Suppressor macrophage treated with lipopolysaccharide for 1 hour (primary cell): ENCODE data around the gene NEDD9.

Experiments
- DNase-seq, 3 donors: peaks; one replicate each; pipeline ENCODE4 v3.0.0-alpha.2; 2020 to 2022

Gene NEDD9

DNA sequence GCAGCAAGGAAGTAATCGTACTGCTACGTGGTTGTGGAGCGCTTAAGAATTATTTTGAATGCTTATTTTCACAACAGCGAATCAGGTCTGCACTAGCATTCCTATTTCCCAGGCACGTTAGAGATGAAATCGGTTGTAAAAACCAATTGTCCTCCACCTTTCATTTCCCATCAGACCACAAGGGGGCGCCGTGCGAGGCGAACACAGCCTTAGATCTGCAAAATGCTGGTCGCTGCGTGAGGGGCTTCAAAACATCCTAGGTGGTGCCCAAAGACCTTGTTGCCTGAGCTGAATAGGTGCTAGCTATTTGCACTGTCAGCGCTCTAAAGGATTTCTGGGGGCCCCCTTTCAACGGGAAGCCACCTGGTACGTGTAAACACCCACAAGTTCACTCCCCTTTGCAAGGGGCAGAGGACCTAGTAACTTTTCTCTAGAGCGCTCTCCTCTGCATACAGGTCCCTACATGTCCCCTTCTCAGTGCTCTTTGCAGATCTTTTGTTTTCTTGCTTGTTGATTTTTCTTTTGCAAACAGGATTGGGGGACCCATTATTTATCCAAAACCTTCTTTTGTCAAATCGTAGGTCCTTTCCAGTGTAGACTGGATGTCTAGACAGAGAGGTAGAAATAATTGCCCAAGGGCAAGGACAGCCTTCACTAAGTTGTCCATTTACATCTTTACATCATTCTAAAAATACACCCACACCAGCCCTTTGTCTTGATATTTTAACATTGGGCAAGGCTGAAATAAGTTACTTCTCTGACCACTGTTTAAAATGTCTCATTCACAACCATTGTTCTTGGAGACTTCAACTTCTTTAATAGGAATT is 59.8 kb downstream of the NEDD9 start:
- peak; percentile 62 to 83 (median 76) for DNase-seq

DNA sequence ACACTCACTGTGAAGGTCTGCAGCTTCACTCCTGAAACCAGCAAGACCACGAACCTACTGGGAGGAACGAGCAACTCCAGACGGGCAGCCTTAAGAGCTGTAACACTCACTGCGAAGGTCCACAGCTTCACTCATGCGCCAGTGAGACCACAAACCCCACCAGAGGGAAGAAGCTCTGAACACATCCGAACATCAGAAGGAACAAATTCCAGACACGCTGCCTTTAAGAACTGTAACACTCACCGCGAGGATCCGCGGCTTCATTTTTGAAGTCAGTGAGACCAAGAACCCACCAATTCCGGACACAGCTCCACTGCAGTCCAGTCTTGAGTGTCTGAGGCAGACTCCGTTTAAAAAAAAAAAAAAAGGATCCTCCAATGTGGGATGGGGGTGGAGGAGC is 60.5 kb downstream of the NEDD9 start:
- DNase-seq, result no peak

DNA sequence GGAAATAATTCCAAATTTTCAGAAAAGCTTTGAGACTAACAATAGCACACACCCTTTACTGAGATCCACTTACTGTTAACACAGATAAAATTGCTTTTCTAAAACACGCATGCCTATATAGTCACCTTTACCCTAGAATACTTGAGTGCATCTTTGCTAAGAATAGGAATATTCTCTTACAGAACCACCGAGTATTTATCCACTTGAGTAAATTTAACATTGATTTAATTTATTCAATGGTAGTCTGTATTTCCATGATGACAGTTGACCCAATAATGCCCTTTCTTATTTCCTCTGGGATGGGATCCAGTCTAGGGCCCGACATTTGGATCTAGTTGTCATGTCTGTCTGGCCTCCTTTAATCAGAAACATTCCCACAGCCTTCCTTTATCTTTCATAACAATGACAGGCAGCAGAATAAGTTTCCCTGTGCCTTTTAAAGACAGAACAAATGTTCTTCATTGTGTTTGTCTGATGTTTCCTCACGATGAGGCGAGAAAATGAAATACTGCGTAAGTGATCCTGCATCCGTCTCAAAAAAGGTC is 64.3 kb downstream of the NEDD9 start:
- DNase-seq, result no peak

GRCh38 chr6:11166948-11167347 is 65.5 kb downstream of the NEDD9 start:
- DNase-seq, result no peak

GRCh38 chr6:11164717-11165646 is 67.5 kb downstream of the NEDD9 start:
- DNase-seq, result no peak

GRCh38 chr6:11163932-11164331 is 68.5 kb downstream of the NEDD9 start:
- no peak for DNase-seq

DNA sequence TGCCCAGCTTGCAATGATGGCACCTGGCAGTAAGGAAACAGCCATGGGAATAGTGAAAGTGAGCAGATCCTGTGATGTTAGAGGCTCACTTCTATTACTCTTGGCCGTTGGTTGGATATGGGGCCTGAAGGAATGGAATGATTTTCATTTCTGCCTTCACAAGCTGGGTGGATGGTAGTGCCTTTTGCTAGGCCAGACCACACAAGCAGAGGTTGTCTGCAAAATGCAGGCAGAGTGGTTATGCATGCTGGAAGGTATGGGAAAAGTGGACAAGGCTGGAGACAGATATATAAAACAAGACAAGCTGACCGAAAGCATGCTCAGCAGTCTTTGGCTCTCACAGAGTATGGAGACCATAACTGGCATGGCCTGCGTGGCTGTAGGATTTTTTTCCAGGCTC is 70.2 kb downstream of the NEDD9 start:
- no peak for DNase-seq

GRCh38 chr6:11161031-11161956 is 71.2 kb downstream of the NEDD9 start:
- DNase-seq, result no peak

GRCh38 chr6:11160199-11160598 is 72.3 kb downstream of the NEDD9 start:
- DNase-seq, result peak in 1 of 3 donors; percentile 12

- no peak for DNase-seq
Measured at GRCh38 chr6:11155589-11155988, 76.9 kb downstream of the NEDD9 start.

GRCh38 chr6:11153447-11153846 is 79.0 kb downstream of the NEDD9 start:
- no peak for DNase-seq

GRCh38 chr6:11152581-11152980 is 79.9 kb downstream of the NEDD9 start:
- no peak for DNase-seq

- DNase-seq, result no peak
Measured at GRCh38 chr6:11151488-11151887, 81.0 kb downstream of the NEDD9 start.

GRCh38 chr6:11149551-11149950 is 82.9 kb downstream of the NEDD9 start:
- DNase-seq, result no peak

DNA sequence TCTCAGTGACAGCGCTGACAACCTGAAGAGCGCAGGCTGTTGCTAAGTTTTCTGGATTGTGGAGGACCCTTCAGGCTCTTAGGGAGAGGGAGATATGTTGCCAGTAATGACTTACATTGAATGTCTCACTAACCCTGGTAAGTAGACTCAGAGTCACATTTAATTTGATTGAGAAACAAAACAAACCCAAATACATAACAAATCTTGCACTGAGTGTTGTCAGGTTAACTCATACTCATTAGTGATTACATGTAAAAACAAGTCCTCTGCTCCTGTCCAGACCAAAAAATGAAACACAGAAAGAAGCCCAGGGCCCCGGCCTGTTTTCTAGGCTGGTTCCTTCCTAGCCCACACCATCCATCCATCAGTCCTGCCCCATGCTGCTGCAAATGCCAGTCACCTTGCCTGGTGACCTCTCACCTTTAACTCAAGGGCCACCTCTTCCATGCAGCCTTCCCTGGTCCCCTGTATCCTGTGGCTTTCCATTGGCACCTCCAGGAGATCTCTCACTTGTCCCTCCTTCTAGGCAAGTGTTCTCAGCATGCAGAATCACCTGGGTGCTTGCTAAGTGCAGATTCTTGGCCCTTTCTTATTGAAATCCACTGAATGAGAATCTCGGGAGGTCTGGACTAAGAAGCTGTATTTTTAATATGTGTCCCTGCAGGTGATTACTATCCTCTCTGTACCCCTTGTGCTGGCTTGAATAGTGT is 86.2 kb downstream of the NEDD9 start:
- no peak for DNase-seq

GRCh38 chr6:11144393-11144851 is 88.0 kb downstream of the NEDD9 start:
- peak; percentile 83 to 87 (median 86) for DNase-seq

- peak; percentile 92 to 97 (median 97) for DNase-seq
Measured at GRCh38 chr6:11143394-11144371, 88.8 kb downstream of the NEDD9 start.

DNA sequence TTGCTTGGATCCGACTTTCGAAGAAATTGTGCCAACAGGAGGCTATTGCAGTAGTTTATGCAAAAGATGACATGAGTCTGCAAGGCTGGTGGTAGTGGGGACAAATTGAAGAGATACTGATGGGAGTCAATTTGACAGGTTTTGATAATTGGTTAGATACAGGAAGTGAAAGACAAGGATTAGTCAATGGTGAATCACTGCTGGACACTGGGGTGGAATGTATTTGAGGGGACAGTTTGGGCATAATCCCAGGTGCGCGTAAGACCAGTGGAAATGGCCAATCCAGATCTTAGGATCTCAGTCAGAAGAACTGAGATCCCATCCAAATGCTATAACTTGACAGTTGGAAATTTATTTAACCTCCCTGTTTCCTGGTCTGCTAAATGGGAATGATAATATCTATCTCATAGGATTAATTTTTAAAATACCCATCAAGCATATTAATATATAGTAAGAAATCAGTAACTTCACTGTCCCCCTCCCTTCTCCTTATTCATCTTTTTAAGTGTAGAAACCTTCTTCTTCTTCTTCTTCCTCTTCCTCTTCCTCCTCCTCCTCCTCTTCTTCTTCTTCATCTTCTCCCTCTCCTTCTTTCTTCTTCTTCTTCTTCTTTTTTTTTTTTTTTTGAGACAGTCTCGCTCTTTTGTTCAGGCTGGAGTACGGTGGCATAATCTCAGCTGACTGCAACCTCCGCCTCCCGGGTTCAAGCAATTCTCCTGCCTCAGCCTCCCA is 90.0 kb downstream of the NEDD9 start:
- peak; percentile 31 to 51 (median 44) for DNase-seq

DNA sequence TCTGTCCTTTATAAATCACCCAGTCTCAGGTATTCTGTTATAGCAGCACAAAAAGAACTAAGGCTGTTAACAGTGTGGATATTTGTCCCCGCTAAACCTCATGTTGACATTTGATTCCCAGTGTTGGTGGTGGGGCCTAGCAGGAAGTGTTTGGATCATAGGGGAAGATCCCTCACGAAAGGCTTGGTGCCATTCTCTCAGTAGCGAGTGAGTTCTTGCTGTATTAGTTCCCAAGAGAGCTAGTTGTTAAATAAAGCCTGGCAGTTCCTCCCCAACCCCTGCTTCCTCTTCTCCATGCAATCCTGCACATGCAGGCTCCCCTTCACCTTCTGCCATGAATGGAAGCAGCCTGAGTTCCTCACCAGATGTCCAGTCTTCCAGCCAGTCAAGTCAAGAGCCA is 91.2 kb downstream of the NEDD9 start:
- peak; percentile 42 to 59 (median 45) for DNase-seq

- no peak for DNase-seq
Measured at GRCh38 chr6:11140056-11140455, 92.4 kb downstream of the NEDD9 start.
